ENCODE measurements around the gene UBE2J2. TPM values are rescaled to one million over a fixed set of nuclear protein-coding genes. Genes with fewer than 3 reads are reported as not detected.

The UBE2J2 gene
- total RNA-seq, 1 experiment from 2014 or later, result 83.4 TPM

DNA sequence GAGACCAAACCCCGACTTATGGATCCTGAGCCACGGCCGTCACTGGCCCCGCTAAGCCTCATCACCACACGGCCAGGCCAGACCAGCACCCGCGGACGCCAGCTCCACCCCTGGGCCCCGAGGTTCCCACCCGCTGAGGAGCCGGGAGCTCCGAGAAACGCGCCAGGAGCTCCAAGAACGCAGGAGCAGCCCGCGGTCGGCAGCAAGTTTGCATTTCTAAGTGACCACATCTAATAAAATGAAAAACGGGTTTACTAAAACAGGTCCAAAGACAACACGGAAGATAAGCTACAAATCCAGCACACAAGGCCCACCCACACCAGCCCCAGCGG is 19.0 kb downstream of the UBE2J2 start:
- Histone ChIP-seq H2BK5ac (ENCODE audit: insufficient read length, low read length) (no peak overlapping the region), H3K9me3 (ENCODE audit: control insufficient read depth, low read depth, low read length) (no peaks in the 10 kb centered on the region), H3K23me2 (ENCODE audit: insufficient read length, low read depth, low read length, poor library complexity, severe bottlenecking) (no peaks in the 10 kb centered on the region), H3K79me1 (ENCODE audit: insufficient read depth, low read depth, low read length, poor library complexity, severe bottlenecking) (no peaks in the 10 kb centered on the region), H3K18ac (ENCODE audit: insufficient read length, low read depth, low read length) (no peak overlapping the region), H3K4ac (ENCODE audit: low read depth, low read length) (no peak overlapping the region), H3K27me3 (ENCODE audit: insufficient read depth, low read length) (no peaks in the 10 kb centered on the region), H3K56ac (ENCODE audit: insufficient read length, low read depth, low read length) (no peak overlapping the region), H3K27ac (ENCODE audit: insufficient read length, low read depth, low read length) (no peak overlapping the region), H3K4me1 (ENCODE audit: insufficient read depth, low read length) (no peaks in the 10 kb centered on the region), H2BK15ac (ENCODE audit: low read depth, low read length) (no peak overlapping the region), H3K9ac (ENCODE audit: extremely low read depth, insufficient read length, low read length) (no peak overlapping the region), H2BK120ac (ENCODE audit: low read depth, low read length, poor library complexity, severe bottlenecking) (no peak overlapping the region), H3K79me2 (ENCODE audit: insufficient read depth, low read length) (no peaks in the 10 kb centered on the region), H3K23ac (ENCODE audit: insufficient read length, low read depth, low read length) (no peak overlapping the region), H2BK20ac (ENCODE audit: low read depth, low read length, poor library complexity, severe bottlenecking) (no peak overlapping the region), H2AFZ (ENCODE audit: low read length) (no peak overlapping the region), H3K4me2 (ENCODE audit: insufficient read depth, insufficient read length, low read length) (no peak overlapping the region), H2BK12ac (ENCODE audit: insufficient read length, low read depth, low read length) (no peak overlapping the region), H4K20me1 (ENCODE audit: control insufficient read depth, insufficient read depth, insufficient read length) (no peaks in the 10 kb centered on the region), H4K5ac (ENCODE audit: insufficient read length, low read depth, low read length) (no peak overlapping the region), H4K8ac (replicated peaks; ENCODE audit: insufficient read length, low read depth, low read length) (no peak overlapping the region), H4K91ac (ENCODE audit: insufficient read length, low read depth, low read length) (no peak overlapping the region), H2AK5ac (ENCODE audit: insufficient read length, low read length) (no peak overlapping the region), H3K14ac (ENCODE audit: insufficient read depth, low read length) (no peak overlapping the region), H3T11ph (ENCODE audit: low read length) (no peak overlapping the region)
- TF ChIP-seq CTCF (conservative IDR thresholded peaks at IDR 0.05), result no peak
- H3K27ac Mint-ChIP-seq, result no peak overlapping the region; a peak in 1 of 7 replicates
- no CpG with 5 or more reads among the region's 21 CpGs for WGBS (ENCODE audit: extremely low coverage, insufficient read length, low lambda C conversion rate)
- DNase-seq, result no peak
- H3K4me3 Mint-ChIP-seq, result no peak overlapping the region
- H3K9me3 Mint-ChIP-seq, result no peaks in the 10 kb centered on the region; a peak in 2 of 5 replicates
- peaks cover 4% of the 10 kb centered on the region; the same call in 1 of the 2 replicates for H3K27me3 Mint-ChIP-seq (ENCODE audit: low read depth)
- peaks cover 22 to 67% (median 56%) of the 10 kb centered on the region in 3 experiments; a peak in 6 of 7 replicates for H3K36me3 Mint-ChIP-seq (ENCODE audit: insufficient read depth in 1 of 3, low read depth in 3 of 3)
- peaks cover 16 to 27% of the 10 kb centered on the region in 2 experiments for H3K4me1 Mint-ChIP-seq

Measured in H9 (cell line).